ENCODE data around the gene FOXJ1.

The FOXJ1 gene

DNA sequence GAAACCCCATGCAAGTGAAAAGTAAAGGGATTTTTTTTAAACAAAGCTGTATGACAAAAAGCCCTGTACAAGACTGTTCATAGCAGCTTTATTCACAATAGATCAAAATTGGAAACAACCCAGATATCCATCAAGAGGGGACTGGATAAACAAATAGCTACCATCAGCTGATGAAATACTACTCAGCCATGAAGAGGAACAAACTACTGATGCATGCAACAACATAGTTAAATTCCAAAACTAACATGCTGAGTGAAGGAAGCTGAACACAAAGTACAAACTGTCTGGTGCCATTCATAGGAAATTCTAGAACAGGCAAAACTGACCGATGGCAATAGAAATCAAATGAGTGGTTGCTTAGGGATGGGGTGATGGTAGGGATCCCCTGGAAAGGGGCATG is 15.1 kb downstream of the FOXJ1 start:
- no peak overlapping the region for H2AFZ ChIP-seq (ENCODE audit: low read depth, low read length)
- no peaks in the 10 kb centered on the region for H4K20me1 ChIP-seq (ENCODE audit: insufficient read depth, low read length)
- no peaks in the 10 kb centered on the region for H3K27me3 ChIP-seq (ENCODE audit: low read depth, low read length)
- H3K9me3 ChIP-seq (ENCODE audit: insufficient read depth, low read length), result no peaks in the 10 kb centered on the region
- no peak overlapping the region for H3K4me2 ChIP-seq (ENCODE audit: low read length)
- no peak overlapping the region for H3K4me3 ChIP-seq (ENCODE audit: low read length)
- peaks cover 3% of the 10 kb centered on the region; the same call in 1 of the 2 replicates for H3K4me1 ChIP-seq (ENCODE audit: low read length)
- H3K27ac ChIP-seq (ENCODE audit: low read length), result no peak overlapping the region
- no peaks in the 10 kb centered on the region for H3K36me3 ChIP-seq (replicated peaks; ENCODE audit: low read depth, low read length)
- TF ChIP-seq, protein P1, sequence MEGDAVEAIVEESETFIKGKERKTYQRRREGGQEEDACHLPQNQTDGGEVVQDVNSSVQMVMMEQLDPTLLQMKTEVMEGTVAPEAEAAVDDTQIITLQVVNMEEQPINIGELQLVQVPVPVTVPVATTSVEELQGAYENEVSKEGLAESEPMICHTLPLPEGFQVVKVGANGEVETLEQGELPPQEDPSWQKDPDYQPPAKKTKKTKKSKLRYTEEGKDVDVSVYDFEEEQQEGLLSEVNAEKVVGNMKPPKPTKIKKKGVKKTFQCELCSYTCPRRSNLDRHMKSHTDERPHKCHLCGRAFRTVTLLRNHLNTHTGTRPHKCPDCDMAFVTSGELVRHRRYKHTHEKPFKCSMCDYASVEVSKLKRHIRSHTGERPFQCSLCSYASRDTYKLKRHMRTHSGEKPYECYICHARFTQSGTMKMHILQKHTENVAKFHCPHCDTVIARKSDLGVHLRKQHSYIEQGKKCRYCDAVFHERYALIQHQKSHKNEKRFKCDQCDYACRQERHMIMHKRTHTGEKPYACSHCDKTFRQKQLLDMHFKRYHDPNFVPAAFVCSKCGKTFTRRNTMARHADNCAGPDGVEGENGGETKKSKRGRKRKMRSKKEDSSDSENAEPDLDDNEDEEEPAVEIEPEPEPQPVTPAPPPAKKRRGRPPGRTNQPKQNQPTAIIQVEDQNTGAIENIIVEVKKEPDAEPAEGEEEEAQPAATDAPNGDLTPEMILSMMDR (IDR thresholded peaks at IDR 0.05; ENCODE audit: low read depth, low read length), result no peak
- no peak for TF ChIP-seq EZH2phosphoT487 (IDR thresholded peaks at IDR 0.05; ENCODE audit: low read depth)
- no peaks in the 10 kb centered on the region for H3K79me2 ChIP-seq (ENCODE audit: low read length)
- H3K9ac ChIP-seq (ENCODE audit: low read length), result no peak overlapping the region

DNA sequence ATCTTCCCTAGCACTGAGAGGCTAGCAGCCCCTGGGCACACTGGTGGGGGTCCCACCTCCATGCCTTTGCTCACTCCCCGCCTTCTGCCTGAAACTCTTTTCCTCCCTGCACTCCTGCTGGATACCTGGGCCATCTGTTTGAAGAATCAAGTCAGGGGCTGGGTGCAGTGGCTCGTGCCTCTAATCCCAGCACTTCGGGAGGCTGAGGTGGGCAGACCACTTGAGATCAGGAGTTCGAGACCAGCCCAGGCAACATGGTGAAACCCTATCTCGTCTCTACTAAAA is 15.7 kb downstream of the FOXJ1 start:
- Histone ChIP-seq H3K4me1 (ENCODE audit: low read length) (peaks cover 3% of the 10 kb centered on the region; the same call in 1 of the 2 replicates), H2AFZ (ENCODE audit: low read depth, low read length) (no peak overlapping the region), H3K4me3 (ENCODE audit: low read length) (no peak overlapping the region), H3K27me3 (ENCODE audit: low read depth, low read length) (no peaks in the 10 kb centered on the region), H3K4me2 (ENCODE audit: low read length) (no peak overlapping the region), H3K79me2 (ENCODE audit: low read length) (no peaks in the 10 kb centered on the region), H3K9me3 (ENCODE audit: insufficient read depth, low read length) (no peaks in the 10 kb centered on the region), H4K20me1 (ENCODE audit: insufficient read depth, low read length) (no peaks in the 10 kb centered on the region), H3K27ac (ENCODE audit: low read length) (no peak overlapping the region), H3K9ac (ENCODE audit: low read length) (no peak overlapping the region), H3K36me3 (replicated peaks; ENCODE audit: low read depth, low read length) (no peaks in the 10 kb centered on the region)
- TF ChIP-seq, protein P1 (IDR thresholded peaks at IDR 0.05; ENCODE audit: low read depth, low read length), result no peak
- TF ChIP-seq EZH2phosphoT487 (IDR thresholded peaks at IDR 0.05; ENCODE audit: low read depth), result no peak

DNA sequence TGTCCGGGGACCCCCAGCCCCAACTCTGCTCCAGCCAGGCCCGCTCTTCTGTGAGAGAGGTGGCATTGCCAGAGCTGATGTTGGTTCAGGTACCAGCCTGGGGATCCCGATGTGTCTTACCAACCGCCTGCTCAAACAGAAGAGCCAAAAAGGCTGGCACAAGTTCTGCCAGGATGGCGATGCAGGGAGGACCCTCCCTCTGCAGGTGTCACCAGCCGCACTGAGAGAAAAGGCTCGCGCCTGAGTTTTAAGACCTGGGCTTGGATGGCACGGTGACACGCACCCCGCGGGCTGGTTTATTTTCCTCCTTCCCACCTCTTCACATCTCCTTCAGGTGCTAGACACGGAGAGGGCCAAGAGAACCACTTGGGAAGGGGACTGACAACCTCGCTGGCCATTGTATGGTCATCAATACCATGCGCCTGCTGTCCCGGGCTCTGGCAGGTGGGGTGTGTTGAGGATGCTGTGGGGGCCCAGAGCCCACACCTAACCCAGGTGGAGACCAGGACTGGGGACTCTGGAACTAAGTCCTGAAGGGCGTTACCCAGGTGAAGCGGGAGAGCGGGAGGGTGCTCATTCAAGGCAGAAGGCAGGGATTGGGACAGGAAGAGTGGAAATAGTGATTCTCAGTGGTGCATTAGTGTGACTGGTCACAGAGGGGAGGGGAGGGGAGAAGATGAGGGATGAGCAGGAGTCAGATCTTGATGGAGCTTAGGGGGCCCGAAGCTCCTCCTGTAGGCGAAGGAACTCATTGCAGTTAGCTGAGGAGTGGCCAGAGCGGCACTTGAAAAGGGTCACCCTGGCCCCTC is 16.3 kb downstream of the FOXJ1 start:
- no peak overlapping the region for H3K9ac ChIP-seq (ENCODE audit: low read length)
- no peaks in the 10 kb centered on the region for H3K79me2 ChIP-seq (ENCODE audit: low read length)
- H4K20me1 ChIP-seq (ENCODE audit: insufficient read depth, low read length), result no peaks in the 10 kb centered on the region
- H3K27ac ChIP-seq (ENCODE audit: low read length), result no peak overlapping the region
- H3K9me3 ChIP-seq (ENCODE audit: insufficient read depth, low read length), result no peaks in the 10 kb centered on the region
- H3K4me3 ChIP-seq (ENCODE audit: low read length), result no peak overlapping the region
- H2AFZ ChIP-seq (ENCODE audit: low read depth, low read length), result no peak overlapping the region
- peaks cover 3% of the 10 kb centered on the region; the same call in 1 of the 2 replicates for H3K4me1 ChIP-seq (ENCODE audit: low read length)
- H3K36me3 ChIP-seq (replicated peaks; ENCODE audit: low read depth, low read length), result no peaks in the 10 kb centered on the region
- H3K4me2 ChIP-seq (ENCODE audit: low read length), result no peak overlapping the region
- no peak for TF ChIP-seq EZH2phosphoT487 (IDR thresholded peaks at IDR 0.05; ENCODE audit: low read depth)
- TF ChIP-seq, protein P1 (IDR thresholded peaks at IDR 0.05; ENCODE audit: low read depth, low read length), result peak; percentile 24
- no peaks in the 10 kb centered on the region for H3K27me3 ChIP-seq (ENCODE audit: low read depth, low read length)

DNA sequence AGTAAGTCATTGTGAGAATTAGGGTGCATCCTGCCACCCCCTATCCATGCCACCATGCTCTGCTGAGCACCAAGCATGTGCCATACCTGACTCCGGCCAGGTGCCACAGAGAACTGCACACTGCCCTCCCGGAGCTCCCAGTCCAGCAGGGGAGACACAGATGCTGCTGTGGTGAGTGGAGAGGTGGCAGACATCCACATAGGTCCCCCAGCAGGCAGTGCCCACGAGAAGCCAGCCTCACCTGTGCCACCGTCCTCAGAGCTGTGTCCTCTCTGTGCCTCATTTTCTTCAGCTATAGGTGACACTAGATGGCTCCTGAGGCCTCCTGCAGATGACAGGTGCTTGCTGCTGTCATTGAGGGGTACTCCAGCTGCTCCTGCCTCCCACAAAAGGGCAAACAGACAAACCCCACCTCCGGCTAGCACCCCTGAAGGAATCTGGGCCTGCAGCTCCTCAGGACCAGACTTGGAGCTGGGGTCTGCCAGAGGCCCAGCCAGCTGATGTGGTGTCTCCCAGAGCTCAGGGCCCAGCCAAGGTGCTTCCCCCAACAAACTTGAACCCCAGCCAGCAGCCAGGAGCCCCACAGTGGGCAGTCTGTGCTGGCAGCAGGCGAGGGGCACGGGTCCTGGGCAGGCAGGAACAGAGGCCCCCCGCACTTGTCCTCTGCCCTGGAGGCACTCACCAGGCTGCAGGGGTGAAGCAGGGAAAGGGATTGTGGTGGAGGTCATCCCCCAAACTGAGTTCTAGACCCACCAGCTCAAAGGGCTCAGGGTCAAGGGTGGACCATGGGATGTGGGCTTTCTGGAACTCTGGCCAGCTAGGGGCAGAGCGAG is 17.1 kb downstream of the FOXJ1 start:
- Histone ChIP-seq H2AFZ (ENCODE audit: low read depth, low read length) (no peak overlapping the region), H3K27ac (ENCODE audit: low read length) (no peak overlapping the region), H3K9me3 (ENCODE audit: insufficient read depth, low read length) (no peaks in the 10 kb centered on the region), H3K9ac (ENCODE audit: low read length) (no peak overlapping the region), H3K4me1 (ENCODE audit: low read length) (peaks cover 3% of the 10 kb centered on the region; the same call in 1 of the 2 replicates), H3K27me3 (ENCODE audit: low read depth, low read length) (no peaks in the 10 kb centered on the region), H3K79me2 (ENCODE audit: low read length) (no peaks in the 10 kb centered on the region), H3K36me3 (replicated peaks; ENCODE audit: low read depth, low read length) (no peaks in the 10 kb centered on the region), H3K4me3 (ENCODE audit: low read length) (no peak overlapping the region), H4K20me1 (ENCODE audit: insufficient read depth, low read length) (no peaks in the 10 kb centered on the region), H3K4me2 (ENCODE audit: low read length) (no peak overlapping the region)
- TF ChIP-seq, protein P1 (IDR thresholded peaks at IDR 0.05; ENCODE audit: low read depth, low read length), result peak; percentile 48
- TF ChIP-seq EZH2phosphoT487 (IDR thresholded peaks at IDR 0.05; ENCODE audit: low read depth), result no peak
